Measurements from ENCODE around the gene SHC3. TPM values are rescaled to one million over a fixed set of nuclear protein-coding genes. Genes with fewer than 3 reads are reported as not detected.

The SHC3 gene
- polyA plus RNA-seq, 1 experiment = 1.3 TPM

DNA sequence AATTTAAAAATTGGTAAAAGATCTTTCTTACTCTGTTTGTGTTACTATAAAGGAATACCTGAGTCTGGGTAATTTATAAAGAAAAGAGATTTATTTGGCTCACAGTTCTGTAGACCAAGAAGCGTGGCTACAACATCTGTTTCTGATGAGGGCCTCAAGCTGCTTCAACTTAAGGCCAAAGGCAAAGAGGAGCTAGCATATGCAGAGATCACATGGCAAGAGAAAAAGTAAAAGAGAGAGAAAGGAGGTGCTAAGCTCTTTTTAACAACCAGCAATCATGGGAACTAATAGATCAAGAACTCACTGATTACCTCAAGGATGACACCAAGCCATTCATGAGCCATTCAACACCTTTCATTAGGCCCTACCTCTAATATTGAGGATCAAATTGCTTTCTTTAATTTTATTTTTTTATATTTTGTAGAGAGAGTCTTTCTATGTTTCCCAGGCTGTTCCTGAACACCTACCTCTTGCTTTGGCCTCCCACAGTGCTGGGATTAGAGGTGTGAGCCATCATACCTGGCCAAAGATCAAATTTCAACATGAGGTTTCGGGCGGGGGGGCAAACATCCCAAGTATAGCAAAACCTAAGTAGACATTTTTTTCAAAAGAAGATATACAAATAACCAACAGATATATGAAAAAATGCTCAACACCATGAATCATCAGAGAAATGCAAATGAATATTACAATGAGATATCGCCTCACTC, 16.0 kb upstream of the SHC3 start:
- DNase-seq (ENCODE audit: low read depth) = no peak
- POLR2A ChIA-PET = no interaction called here
- CTCF ChIA-PET = interaction anchor here (1.0 kb wide), 1 partner anchor 86 kb away, joined by 3 read pairs; no protein-coding TSS in a partner anchor
- Histone ChIP-seq H3K36me3 (ENCODE audit: control insufficient read depth, insufficient read depth, low read length) (no peaks in the 10 kb centered on the region), H3K4me3 (ENCODE audit: low read depth, low read length) (no peak overlapping the region), H3K27me3 (ENCODE audit: control insufficient read depth, insufficient read depth, low read length) (no peaks in the 10 kb centered on the region)
- TF ChIP-seq, protein P1, sequence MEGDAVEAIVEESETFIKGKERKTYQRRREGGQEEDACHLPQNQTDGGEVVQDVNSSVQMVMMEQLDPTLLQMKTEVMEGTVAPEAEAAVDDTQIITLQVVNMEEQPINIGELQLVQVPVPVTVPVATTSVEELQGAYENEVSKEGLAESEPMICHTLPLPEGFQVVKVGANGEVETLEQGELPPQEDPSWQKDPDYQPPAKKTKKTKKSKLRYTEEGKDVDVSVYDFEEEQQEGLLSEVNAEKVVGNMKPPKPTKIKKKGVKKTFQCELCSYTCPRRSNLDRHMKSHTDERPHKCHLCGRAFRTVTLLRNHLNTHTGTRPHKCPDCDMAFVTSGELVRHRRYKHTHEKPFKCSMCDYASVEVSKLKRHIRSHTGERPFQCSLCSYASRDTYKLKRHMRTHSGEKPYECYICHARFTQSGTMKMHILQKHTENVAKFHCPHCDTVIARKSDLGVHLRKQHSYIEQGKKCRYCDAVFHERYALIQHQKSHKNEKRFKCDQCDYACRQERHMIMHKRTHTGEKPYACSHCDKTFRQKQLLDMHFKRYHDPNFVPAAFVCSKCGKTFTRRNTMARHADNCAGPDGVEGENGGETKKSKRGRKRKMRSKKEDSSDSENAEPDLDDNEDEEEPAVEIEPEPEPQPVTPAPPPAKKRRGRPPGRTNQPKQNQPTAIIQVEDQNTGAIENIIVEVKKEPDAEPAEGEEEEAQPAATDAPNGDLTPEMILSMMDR (IDR thresholded peaks at IDR 0.05; ENCODE audit: insufficient read depth, low read depth, low read length) = no peak

DNA sequence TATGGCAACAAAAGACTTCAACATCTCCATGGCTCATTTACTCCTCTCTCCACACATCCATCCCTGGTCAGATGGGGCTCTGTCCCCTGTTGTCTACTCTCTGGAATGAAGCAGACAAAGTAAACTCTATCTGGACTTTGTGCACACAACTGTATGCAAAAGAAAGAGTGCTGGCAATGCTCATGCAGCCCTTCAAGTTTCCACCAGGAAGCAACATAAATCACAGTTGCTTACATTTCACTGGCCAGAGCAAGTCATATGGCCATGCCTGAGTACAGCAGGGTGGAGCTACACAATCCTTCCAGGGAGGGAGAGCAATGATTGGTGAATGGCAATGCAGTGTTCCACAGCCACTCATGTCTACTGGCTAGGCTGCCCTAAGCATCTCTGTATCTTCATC, 12.4 kb upstream of the SHC3 start:
- TF ChIP-seq, protein P1 (IDR thresholded peaks at IDR 0.05; ENCODE audit: insufficient read depth, low read depth, low read length) = no peak
- Histone ChIP-seq H3K36me3 (ENCODE audit: control insufficient read depth, insufficient read depth, low read length) (no peaks in the 10 kb centered on the region), H3K4me3 (ENCODE audit: low read depth, low read length) (no peak overlapping the region), H3K27me3 (ENCODE audit: control insufficient read depth, insufficient read depth, low read length) (no peaks in the 10 kb centered on the region)
- ChIA-PET POLR2A (no interaction called here), CTCF (no interaction called here)
- DNase-seq (ENCODE audit: low read depth) = no peak

DNA sequence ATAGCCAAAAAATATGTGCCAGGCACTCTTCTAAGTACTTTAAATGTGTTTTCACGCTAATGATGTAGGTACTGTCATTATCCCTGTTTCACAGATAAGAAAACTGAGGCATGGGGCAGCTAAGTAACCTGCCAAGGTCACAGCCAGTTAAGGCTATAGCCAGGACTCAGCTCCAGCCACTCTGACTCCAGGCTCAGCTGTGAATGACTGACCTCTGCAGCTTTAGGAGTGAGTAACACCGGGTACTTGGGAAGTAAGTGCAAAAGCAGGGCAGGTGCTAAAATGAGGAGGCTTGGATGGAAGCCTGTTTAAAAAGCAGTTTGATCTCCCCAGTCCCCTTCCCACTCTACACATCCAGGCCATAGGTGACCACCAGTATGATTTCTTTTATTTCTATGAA, 10.6 kb upstream of the SHC3 start:
- POLR2A ChIA-PET = no interaction called here

DNA sequence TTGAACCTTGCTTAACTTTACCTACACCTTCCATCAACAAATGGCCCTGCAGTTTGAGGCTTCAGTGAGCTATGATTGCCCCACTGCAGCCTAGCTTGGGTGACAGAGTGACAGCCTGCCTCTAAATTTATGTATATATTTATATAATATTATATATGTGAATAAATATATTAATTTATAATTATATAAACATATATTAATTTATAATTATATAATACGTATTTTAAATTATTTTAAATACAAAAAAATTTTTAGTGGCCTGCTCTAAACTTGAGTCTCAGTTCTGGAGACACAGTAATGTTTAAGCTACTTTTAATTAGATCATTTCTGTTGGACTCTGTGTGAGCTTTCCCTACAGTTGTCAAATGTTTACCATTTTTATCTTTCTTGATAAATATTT, 9.3 kb upstream of the SHC3 start:
- POLR2A ChIA-PET = no interaction called here
- Histone ChIP-seq H3K4me3 (ENCODE audit: low read depth, low read length) (no peak overlapping the region), H3K27me3 (ENCODE audit: control insufficient read depth, insufficient read depth, low read length) (no peaks in the 10 kb centered on the region), H3K36me3 (ENCODE audit: control insufficient read depth, insufficient read depth, low read length) (no peaks in the 10 kb centered on the region)
- DNase-seq (ENCODE audit: low read depth) = no peak
- TF ChIP-seq, protein P1 (IDR thresholded peaks at IDR 0.05; ENCODE audit: insufficient read depth, low read depth, low read length) = no peak
- CTCF ChIA-PET = interaction anchor here (1.1 kb wide), 1 partner anchor 8 kb away, joined by 3 read pairs; no protein-coding TSS in a partner anchor

More for the DNA sequence above, 10.6 kb upstream of the SHC3 start:
- Histone ChIP-seq H3K27me3 (ENCODE audit: control insufficient read depth, insufficient read depth, low read length) (no peaks in the 10 kb centered on the region), H3K4me3 (ENCODE audit: low read depth, low read length) (no peak overlapping the region), H3K36me3 (ENCODE audit: control insufficient read depth, insufficient read depth, low read length) (no peaks in the 10 kb centered on the region)
- TF ChIP-seq, protein P1 (IDR thresholded peaks at IDR 0.05; ENCODE audit: insufficient read depth, low read depth, low read length) = no peak
- CTCF ChIA-PET = no interaction called here
- no peak for DNase-seq (ENCODE audit: low read depth)

DNA sequence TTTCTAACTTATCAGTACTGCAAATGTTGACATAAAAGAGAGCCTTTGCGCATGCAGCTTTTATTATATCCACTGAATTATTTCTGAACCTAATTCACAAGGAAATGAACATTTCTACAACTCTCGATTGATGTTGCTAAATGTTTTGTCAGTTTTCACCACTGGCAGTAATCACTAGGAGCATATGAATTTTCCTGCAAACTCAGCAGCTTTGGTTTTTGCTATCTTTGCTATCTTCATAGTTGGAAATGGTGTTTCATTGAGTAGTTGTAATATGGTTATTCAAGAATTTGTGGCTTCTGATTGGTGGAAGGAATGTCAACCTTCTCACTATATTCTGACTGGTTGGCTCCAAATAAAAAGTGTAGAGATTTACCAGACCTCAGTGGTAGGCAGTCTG, 8.9 kb upstream of the SHC3 start:
- Histone ChIP-seq H3K36me3 (ENCODE audit: control insufficient read depth, insufficient read depth, low read length) (no peaks in the 10 kb centered on the region), H3K4me3 (ENCODE audit: low read depth, low read length) (no peak overlapping the region), H3K27me3 (ENCODE audit: control insufficient read depth, insufficient read depth, low read length) (no peaks in the 10 kb centered on the region)
- POLR2A ChIA-PET = no interaction called here
- CTCF ChIA-PET = interaction anchor here (1.1 kb wide), 1 partner anchor 8 kb away, joined by 3 read pairs; no protein-coding TSS in a partner anchor
- TF ChIP-seq, protein P1 (IDR thresholded peaks at IDR 0.05; ENCODE audit: insufficient read depth, low read depth, low read length) = no peak
- DNase-seq (ENCODE audit: low read depth) = no peak

All from BJ (cell line).